Adrenal gland (tissue), 12 donors: ENCODE data around the gene SSR1. TPM values are rescaled to one million over a fixed set of nuclear protein-coding genes. Genes with fewer than 3 reads are reported as not detected.

Experiments
- DNase-seq, 7 donors: peaks; one replicate each; pipeline ENCODE4 v3.0.0-alpha.2; 2019 to 2020
- H3K27ac ChIP-seq, 5 donors: fragments of 200-600 bp; sonication (generic) in 4 of 5; 1 replicate in 3 of 5; 2 replicates in 2 of 5; pipeline versions ENCODE4 v1.5.1 to v1.8.0; 2016 to 2020; ENCODE audit warnings: mild to moderate bottlenecking in 1 of 5
- H3K27me3 ChIP-seq: fragments of 200-600 bp; 2 replicates; pipeline ENCODE4 v1.8.0; 2021
- H3K36me3 ChIP-seq, 2 donors: fragments of 200-600 bp; replicated peaks in 1 of 2; 1 replicate in 1 of 2; 2 replicates in 1 of 2; pipeline versions ENCODE4 v1.5.1 to v1.8.0; 2018 to 2022
- H3K4me1 ChIP-seq, 2 donors: fragments of 200-600 bp; replicated peaks in 1 of 2; 1 replicate in 1 of 2; 2 replicates in 1 of 2; pipeline versions ENCODE4 v1.5.1 to v1.8.0; 2018 to 2021
- H3K4me3 ChIP-seq, 4 donors: fragments of 200-600 bp; sonication (generic) in 3 of 4; one replicate each; pipeline ENCODE4 v1.5.1; 2016 to 2018
- H3K9me3 ChIP-seq, 3 donors: fragments of 200-600 bp; sonication (generic) in 1 of 3; replicated peaks in 1 of 3; 1 replicate in 2 of 3; 2 replicates in 1 of 3; pipeline versions ENCODE4 v1.5.1 to v1.8.0; 2016 to 2021
- CTCF ChIP-seq, 6 experiments: fragments of 450-650 bp in 4 of 6; fragments of 200-600 bp in 2 of 6; sonication (generic) in 1 of 6; IDR thresholded peaks; 1 replicate in 5 of 6; 2 replicates in 1 of 6; pipeline versions ENCODE4 v1.5.1 to v1.8.0; 2016 to 2021; ENCODE audit warnings: antibody characterized with exemption in 6 of 6, mild to moderate bottlenecking in 2 of 6, moderate library complexity in 1 of 6
- POLR2A ChIP-seq, 2 donors: fragments of 450-650 bp; IDR thresholded peaks; one replicate each; pipeline ENCODE4 v1.6.1; 2017; ENCODE audit warnings: antibody characterized with exemption in 2 of 2, mild to moderate bottlenecking in 2 of 2, moderate library complexity in 1 of 2
- WGBS, 4 donors: extraction: QIAGEN DNeasy Blood & Tissue Kit in 2 of 4; methylation state at CpG; one replicate each; pipeline versions ENCODE4 v1.1.5 to v1.1.7; 2013 to 2017; 5-methylcytosine and 5-hydroxymethylcytosine counted together
- intact Hi-C, 2 donors: fragments of 100-400 bp; cut with DNase I; formaldehyde crosslinking; loops; one replicate each; pipeline versions ENCODE4 v1.14.1 to v1.15.0; 2022 to 2023
- polyA plus RNA-seq, 3 donors: library from polyadenylated mRNA; stranded (reverse); fragments of 200-250 nt in 2 of 3; fragments of 350-450 nt in 1 of 3; fragmentation: Illumina TruSeq in 1 of 3; extraction: RNeasy Lipid Tissue Mini Kit (QIAGEN cat#74804) in 1 of 3; gene quantifications; one replicate each; pipeline ENCODE4 v1.2.3, GENCODE V29; 2013 to 2014
- total RNA-seq, 9 donors: library from RNA; depleted of rRNA in 4 of 9; stranded (reverse); fragments of >200 nt in 4 of 9; fragments of 120-200 nt in 1 of 9; fragmentation: NEBNext Ultra II Directional in 1 of 9; extraction: Animal tissue kit (Norgen Biotek cat#: 25700) in 1 of 9; gene quantifications; one replicate each; pipeline versions ENCODE4 v1.1.0 to v1.2.4, GENCODE V29; 2013 to 2023
- donor health status: healthy with polysubstance abuse.
- donor health status: Bipolar disorder and iron deficiency.
- donor health status: DM: yes; HTN: yes; CAD: no.
- donor health status: DM: no; HTN: no; CAD: no.
- donor health status: DM: no; HTN: no; CAD: no.
- donor health status: DM: yes; HTN: yes; CAD: no.

SSR1 gene
- total and polyA plus RNA-seq, 12 donors = 9.7 to 281 (median 96.3) TPM

- H3K9me3 ChIP-seq = no peaks in the 10 kb centered on the region
- peaks cover 22 to 30% of the 10 kb centered on the region in 2 donors for H3K4me1 ChIP-seq
- intact Hi-C loops = no loop called here
- 55 to 86% (median 74%) methylated on average over 8 to 9 of the region's 9 CpGs for WGBS, 4 donors
- peak overlapping the region in 3 of 5 donors; percentile 15 to 22 (median 15) for H3K27ac ChIP-seq
- H3K36me3 ChIP-seq = peaks cover 0 to 56% of the 10 kb centered on the region in 2 donors
- H3K4me3 ChIP-seq = no peak overlapping the region
- peak in 1 of 7 donors; percentile 45 for DNase-seq
- TF ChIP-seq POLR2A (IDR thresholded peaks at IDR 0.05) (no peak), CTCF (IDR thresholded peaks at IDR 0.05) (no peak)
- H3K27me3 ChIP-seq = no peaks in the 10 kb centered on the region
Measured at GRCh38 chr6:7224731-7225130, 88.3 kb downstream of the SSR1 start.

GRCh38 chr6:7222197-7222596 is 90.8 kb downstream of the SSR1 start:
- Histone ChIP-seq H3K27ac (peak overlapping the region in 4 of 5 donors; percentile 39 to 73 (median 65)), H3K9me3 (no peaks in the 10 kb centered on the region), H3K36me3 (peaks cover 0 to 31% of the 10 kb centered on the region in 2 donors), H3K4me1 (peaks cover 47 to 56% of the 10 kb centered on the region in 2 donors), H3K27me3 (no peaks in the 10 kb centered on the region), H3K4me3 (no peak overlapping the region)
- TF ChIP-seq CTCF (IDR thresholded peaks at IDR 0.05) (no peak), POLR2A (IDR thresholded peaks at IDR 0.05) (no peak)
- WGBS, 4 donors = 48 to 67% (median 57%) methylated on average over 5 of the region's 5 CpGs
- intact Hi-C loops = no loop called here
- peak in 3 of 7 donors; percentile 41 to 61 (median 48) for DNase-seq

GRCh38 chr6:7219310-7219709 is 93.7 kb downstream of the SSR1 start:
- H3K27me3 ChIP-seq = no peaks in the 10 kb centered on the region
- TF ChIP-seq POLR2A (IDR thresholded peaks at IDR 0.05) (no peak), CTCF (IDR thresholded peaks at IDR 0.05) (no peak)
- no peak overlapping the region for H3K4me3 ChIP-seq
- WGBS, 4 donors = 26 to 43% (median 31%) methylated on average over 6 of the region's 6 CpGs
- peak in 6 of 7 donors; percentile 68 to 81 (median 77) for DNase-seq
- peak overlapping the region; percentile 67 to 85 (median 74) for H3K27ac ChIP-seq
- H3K4me1 ChIP-seq = peaks cover 71 to 82% of the 10 kb centered on the region in 2 donors
- peaks cover 0 to 15% of the 10 kb centered on the region in 2 donors for H3K36me3 ChIP-seq
- intact Hi-C loops = no loop called here
- H3K9me3 ChIP-seq = no peaks in the 10 kb centered on the region

- peak in 2 of 6 experiments; percentile 23 to 33 for TF ChIP-seq CTCF (IDR thresholded peaks at IDR 0.05)
- no peak for TF ChIP-seq POLR2A (IDR thresholded peaks at IDR 0.05)
- DNase-seq = peak in 1 of 7 donors; percentile 50
- H3K27ac ChIP-seq = peak overlapping the region; percentile 3 to 85 (median 74)
- no peak overlapping the region for H3K4me3 ChIP-seq
- H3K36me3 ChIP-seq = peaks cover 0 to 23% of the 10 kb centered on the region in 2 donors
- peaks cover 71 to 82% of the 10 kb centered on the region in 2 donors for H3K4me1 ChIP-seq
- 33 to 43% (median 39%) methylated on average over 2 of the region's 2 CpGs for whole genome bisulfite sequencing, 4 donors
- H3K27me3 ChIP-seq = no peaks in the 10 kb centered on the region
- no peaks in the 10 kb centered on the region for H3K9me3 ChIP-seq
- intact Hi-C loops = no loop called here
Measured at GRCh38 chr6:7218406-7218988, 94.5 kb downstream of the SSR1 start.

Other genes starting within 250 kb of the SSR1 start
- gene RREB1, start 205.2 kb downstream of the SSR1 start, total RNA-seq = 10 to 100 TPM; 14.8 to 79.5 (median 54.3) TPM
- 10 to 100 TPM in 2 of 3 donors, 1 to 10 TPM in 1; 8.0 to 24.2 (median 20.6) TPM for gene RREB1, start 205.2 kb downstream of the SSR1 start, polyA plus RNA-seq
- gene CAGE1, start 76.5 kb upstream of the SSR1 start, total RNA-seq = under 1 TPM in 4 of 9 donors, not detected in 5; 0.06 to 0.25 (median 0.16) TPM
- not detected for gene CAGE1, start 76.5 kb upstream of the SSR1 start, polyA plus RNA-seq
- gene RIOK1, start 76.6 kb upstream of the SSR1 start, total RNA-seq = 10 to 100 TPM in 7 of 9 donors, 1 to 10 TPM in 2; 6.0 to 18.8 (median 14.9) TPM
- 10 to 100 TPM in 2 of 3 donors, 1 to 10 TPM in 1; 8.6 to 21.1 (median 14.9) TPM for gene RIOK1, start 76.6 kb upstream of the SSR1 start, polyA plus RNA-seq
- 10 to 100 TPM; 12.9 to 61.4 (median 42.9) TPM for gene DSP, start 228.5 kb upstream of the SSR1 start, total RNA-seq
- gene DSP, start 228.5 kb upstream of the SSR1 start, polyA plus RNA-seq = 10 to 100 TPM in 1 of 3 donors, 1 to 10 TPM in 2; 4.1 to 12.3 (median 5.9) TPM